GM23248 (cell line): ENCODE data around the gene SLC35F3.
"Not testable (repeated sequence)": the region's sequence is repeated elsewhere in the genome, so short reads cannot be mapped to it uniquely, and the experiment has no call there.

Source experiments
- EZH2 ChIP-seq: fragments of 200-600 bp; sonication (generic); IDR thresholded peaks from 2 replicates; pipeline ENCODE4 v1.6.1; 2018; ENCODE audit warnings: antibody characterized with exemption, mild to moderate bottlenecking; ENCODE audit not compliant: insufficient read depth, poor library complexity, severe bottlenecking
- EZH2phosphoT487 ChIP-seq: fragments of 200-600 bp; sonication (generic); IDR thresholded peaks from 2 replicates; pipeline ENCODE4 v1.6.1; 2018; ENCODE audit warnings: antibody characterized with exemption, moderate library complexity, mild to moderate bottlenecking, low read depth; ENCODE audit not compliant: insufficient read depth

GRCh38 chr1:234356615-234357269, 452.3 kb downstream of the SLC35F3 start:
- TF ChIP-seq EZH2, EZH2phosphoT487: not testable (repeated sequence)
